HG02759 (cell line): ENCODE results near the gene CAPS.
"Not testable (repeated sequence)": the region's sequence is repeated elsewhere in the genome, so short reads cannot be mapped to it uniquely, and the experiment has no call there.

Experiments used
- ATAC-seq: cut with Tn5 transposase; IDR thresholded peaks from one replicate; pipeline ENCODE4 v1.9.1; 2021; ENCODE audit warnings: mild to moderate bottlenecking, moderate library complexity; ENCODE audit not compliant: unreplicated experiment

Gene CAPS

GRCh38 chr19:5913739-5914357 is at the start of gene CAPS:
Gene CAPS, plus strand, starts transcription at chr19:5914254. Its CDS starts 153 bp downstream, at chr19:5914407.
- no peak for ATAC-seq

- no peak for ATAC-seq
Observed at GRCh38 chr19:5864725-5865486, 49.1 kb upstream of the CAPS start.

- no peak for ATAC-seq
Observed at GRCh38 chr19:5865772-5866171, 48.3 kb upstream of the CAPS start.

GRCh38 chr19:5867201-5868136 is 46.6 kb upstream of the CAPS start:
- ATAC-seq = no peak

GRCh38 chr19:5870986-5871394 is 43.1 kb upstream of the CAPS start:
- no peak for ATAC-seq

- ATAC-seq = no peak
Observed at GRCh38 chr19:5873617-5874199, 40.3 kb upstream of the CAPS start.

- ATAC-seq = not testable (repeated sequence)
Observed at GRCh38 chr19:5874496-5874895, 39.6 kb upstream of the CAPS start.

- no peak for ATAC-seq
Observed at GRCh38 chr19:5877427-5877826, 36.6 kb upstream of the CAPS start.

GRCh38 chr19:5877882-5878281 is 36.2 kb upstream of the CAPS start:
- no peak for ATAC-seq

- ATAC-seq = no peak
Observed at GRCh38 chr19:5880196-5880595, 33.9 kb upstream of the CAPS start.

- ATAC-seq = no peak
Observed at GRCh38 chr19:5880604-5881078, 33.4 kb upstream of the CAPS start.

GRCh38 chr19:5881543-5882299 is 32.3 kb upstream of the CAPS start:
- ATAC-seq = no peak

- ATAC-seq = no peak
Observed at GRCh38 chr19:5882421-5882968, 31.6 kb upstream of the CAPS start.

- not testable (repeated sequence) for ATAC-seq
Observed at GRCh38 chr19:5883157-5883873, 30.7 kb upstream of the CAPS start.

- ATAC-seq = not testable (repeated sequence)
Observed at GRCh38 chr19:5884065-5884811, 29.8 kb upstream of the CAPS start.

GRCh38 chr19:5889288-5889971 is 24.6 kb upstream of the CAPS start:
- no peak for ATAC-seq

GRCh38 chr19:5890099-5890498 is 24.0 kb upstream of the CAPS start:
- ATAC-seq = no peak

GRCh38 chr19:5891572-5891937 is 22.5 kb upstream of the CAPS start:
- ATAC-seq = no peak
